Measurements from ENCODE around the gene SSU72. TPM values are rescaled to one million over a fixed set of nuclear protein-coding genes. Genes with fewer than 3 reads are reported as not detected.

The SSU72 gene
- total RNA-seq, 1 experiment from 2014 or later: 179 TPM

GRCh38 chr1:1578371-1578940 is 3.8 kb upstream of the SSU72 start:
- Histone ChIP-seq H3K4ac (ENCODE audit: low read depth, low read length) (no peak overlapping the region), H3K18ac (ENCODE audit: insufficient read length, low read depth, low read length) (no peak overlapping the region), H2AFZ (ENCODE audit: low read length) (no peak overlapping the region), H2BK5ac (ENCODE audit: insufficient read length, low read length) (no peak overlapping the region), H3K27ac (ENCODE audit: insufficient read length, low read depth, low read length) (no peak overlapping the region), H3K4me1 (ENCODE audit: insufficient read depth, low read length) (no peaks in the 10 kb centered on the region), H4K5ac (ENCODE audit: insufficient read length, low read depth, low read length) (no peak overlapping the region), H2BK120ac (ENCODE audit: low read depth, low read length, poor library complexity, severe bottlenecking) (no peak overlapping the region), H3K56ac (ENCODE audit: insufficient read length, low read depth, low read length) (no peak overlapping the region), H2AK5ac (ENCODE audit: insufficient read length, low read length) (no peak overlapping the region), H3K4me2 (ENCODE audit: insufficient read depth, insufficient read length, low read length) (no peak overlapping the region), H2BK12ac (ENCODE audit: insufficient read length, low read depth, low read length) (no peak overlapping the region), H3K79me2 (ENCODE audit: insufficient read depth, low read length) (peaks cover 7% of the 10 kb centered on the region; the same call in 1 of the 2 replicates), H2BK20ac (ENCODE audit: low read depth, low read length, poor library complexity, severe bottlenecking) (no peak overlapping the region), H3K9ac (ENCODE audit: extremely low read depth, insufficient read length, low read length) (no peak overlapping the region), H3K27me3 (ENCODE audit: insufficient read depth, low read length) (no peaks in the 10 kb centered on the region), H4K20me1 (ENCODE audit: control insufficient read depth, insufficient read depth, insufficient read length) (no peaks in the 10 kb centered on the region), H3K79me1 (ENCODE audit: insufficient read depth, low read depth, low read length, poor library complexity, severe bottlenecking) (no peaks in the 10 kb centered on the region), H3K23me2 (ENCODE audit: insufficient read length, low read depth, low read length, poor library complexity, severe bottlenecking) (peaks cover 8% of the 10 kb centered on the region), H3K14ac (ENCODE audit: insufficient read depth, low read length) (no peak overlapping the region), H2BK15ac (ENCODE audit: low read depth, low read length) (no peak overlapping the region), H4K91ac (ENCODE audit: insufficient read length, low read depth, low read length) (no peak overlapping the region), H3K9me3 (ENCODE audit: control insufficient read depth, low read depth, low read length) (no peaks in the 10 kb centered on the region), H4K8ac (replicated peaks; ENCODE audit: insufficient read length, low read depth, low read length) (no peak overlapping the region), H3T11ph (ENCODE audit: low read length) (no peak overlapping the region), H3K23ac (ENCODE audit: insufficient read length, low read depth, low read length) (no peak overlapping the region)
- H3K9me3 Mint-ChIP-seq: peaks cover 0 to 3% of the 10 kb centered on the region in 2 experiments; a peak in 1 of 5 replicates
- H3K4me3 Mint-ChIP-seq: no peak overlapping the region
- H3K4me1 Mint-ChIP-seq: peaks cover 8% of the 10 kb centered on the region in 2 experiments
- no CpG with 5 or more reads among the region's 13 CpGs for WGBS (ENCODE audit: extremely low coverage, insufficient read length, low lambda C conversion rate)
- no peak for TF ChIP-seq CTCF (conservative IDR thresholded peaks at IDR 0.05)
- H3K36me3 Mint-ChIP-seq (ENCODE audit: insufficient read depth in 1 of 3, low read depth in 3 of 3): peaks cover 0 to 3% (median under 1%) of the 10 kb centered on the region in 3 experiments; a peak in 5 of 7 replicates
- H3K27me3 Mint-ChIP-seq (ENCODE audit: low read depth): peaks cover 36% of the 10 kb centered on the region
- no peak for DNase-seq
- no peak overlapping the region for H3K27ac Mint-ChIP-seq
